GM23338 (cell line): Measurements from ENCODE around the gene ZCCHC14. TPM values are rescaled to one million over a fixed set of nuclear protein-coding genes. Genes with fewer than 3 reads are reported as not detected.

Experiments used
- ATAC-seq: fragments of 200-7000 bp; cut with Tn5 transposase; 3 replicates; pipeline ENCODE4 v1.9.1; 2020
- DNase-seq: peaks from one replicate; pipeline ENCODE4 v3.0.0-alpha.2; 2015; ENCODE audit warnings: low spot score
- H2AFZ ChIP-seq: fragments of 200-600 bp; sonication (generic); 2 replicates; pipeline ENCODE4 v1.8.0; 2016; ENCODE audit warnings: antibody characterized with exemption, mild to moderate bottlenecking, moderate library complexity
- H3F3A ChIP-seq: fragments of 200-600 bp; sonication (generic); replicated peaks from 2 replicates; pipeline ENCODE4 v1.8.0; 2017; ENCODE audit warnings: antibody characterized with exemption, mixed run types, low read depth
- H3K27ac ChIP-seq: fragments of 200-600 bp; sonication (generic); 2 replicates; pipeline ENCODE4 v1.6.1; 2016; ENCODE audit warnings: low read depth
- H3K27me3 ChIP-seq: fragments of 200-600 bp; sonication (generic); 2 replicates; pipeline ENCODE4 v1.8.0; 2016; ENCODE audit warnings: mild to moderate bottlenecking, mixed run types, moderate library complexity; ENCODE audit not compliant: insufficient read depth
- H3K36me3 ChIP-seq: fragments of 200-600 bp; sonication (generic); 2 replicates; pipeline ENCODE4 v1.8.0; 2016; ENCODE audit warnings: mild to moderate bottlenecking; ENCODE audit not compliant: insufficient read depth
- H3K4me1 ChIP-seq: fragments of 200-600 bp; sonication (generic); 2 replicates; pipeline ENCODE4 v1.8.0; 2016; ENCODE audit warnings: mild to moderate bottlenecking, moderate library complexity; ENCODE audit not compliant: insufficient read depth
- H3K4me2 ChIP-seq: fragments of 200-600 bp; sonication (generic); 2 replicates; pipeline ENCODE4 v1.7.1; 2017; ENCODE audit warnings: mixed run types
- H3K4me3 ChIP-seq: fragments of 200-600 bp; sonication (generic); 2 replicates; pipeline ENCODE4 v1.6.1; 2016; ENCODE audit warnings: mixed run types
- H3K79me2 ChIP-seq: fragments of 200-600 bp; sonication (generic); replicated peaks from 2 replicates; pipeline ENCODE4 v1.8.0; 2017; ENCODE audit warnings: mild to moderate bottlenecking; ENCODE audit not compliant: insufficient read depth
- H3K9me2 ChIP-seq: fragments of 200-600 bp; sonication (generic); 2 replicates; pipeline ENCODE4 v1.8.0; 2017; ENCODE audit not compliant: insufficient read depth
- H4K20me1 ChIP-seq: fragments of 200-600 bp; sonication (generic); replicated peaks from 2 replicates; pipeline ENCODE4 v1.8.0; 2017; ENCODE audit warnings: mild to moderate bottlenecking; ENCODE audit not compliant: insufficient read depth
- H3K27ac Mint-ChIP-seq: 2 replicates; pipeline ENCODE4 v1.8.0; 2020; ENCODE audit warnings: inconsistent platforms, mild to moderate bottlenecking, moderate library complexity, mixed read lengths
- H3K27me3 Mint-ChIP-seq: 3 replicates; pipeline ENCODE4 v1.8.0; 2022; ENCODE audit warnings: low read depth, mild to moderate bottlenecking, moderate library complexity, mixed read lengths, inconsistent platforms; ENCODE audit not compliant: insufficient read depth, poor library complexity
- H3K36me3 Mint-ChIP-seq: 3 replicates; pipeline ENCODE4 v1.8.0; 2021; ENCODE audit warnings: low read depth, mild to moderate bottlenecking, inconsistent platforms, moderate library complexity, mixed read lengths
- H3K4me1 Mint-ChIP-seq: 3 replicates; pipeline ENCODE4 v1.8.0; 2020; ENCODE audit warnings: mild to moderate bottlenecking, inconsistent platforms, mixed read lengths
- H3K4me3 Mint-ChIP-seq: 3 replicates; pipeline ENCODE4 v1.8.0; 2021; ENCODE audit warnings: moderate library complexity, mild to moderate bottlenecking, inconsistent platforms, mixed read lengths
- H3K9me3 Mint-ChIP-seq: 3 replicates; pipeline ENCODE4 v1.8.0; 2020; ENCODE audit warnings: moderate library complexity, mild to moderate bottlenecking, inconsistent platforms, mixed read lengths
- CREB1 ChIP-seq: fragments of 250-450 bp; sonication (Bioruptor Pico); IDR thresholded peaks from 2 replicates; pipeline ENCODE4 v1.5.0; 2020; ENCODE audit warnings: low read depth, mild to moderate bottlenecking, moderate library complexity
- CTCF ChIP-seq, 2 experiments: fragments of 200-600 bp in 1 of 2; sonication (generic) in 1 of 2; conservative IDR thresholded peaks; 2 replicates each; pipeline versions ENCODE4 v1.5.1 to v1.6.1; 2016 to 2017; ENCODE audit warnings: antibody characterized with exemption in 2 of 2, low read depth in 2 of 2, mild to moderate bottlenecking in 2 of 2, moderate library complexity in 1 of 2
- ETS1 ChIP-seq: IDR thresholded peaks from 2 replicates; pipeline ENCODE4 v1.6.1; 2016; ENCODE audit warnings: antibody characterized with exemption
- EZH2 ChIP-seq: fragments of 200-600 bp; sonication (generic); IDR thresholded peaks from one replicate; pipeline ENCODE4 v1.8.0; 2017; ENCODE audit warnings: antibody characterized with exemption, mild to moderate bottlenecking, low read depth; ENCODE audit not compliant: unreplicated experiment
- EZH2phosphoT487 ChIP-seq: fragments of 200-600 bp; sonication (generic); IDR thresholded peaks from one replicate; pipeline ENCODE4 v1.8.1; 2018; ENCODE audit warnings: antibody characterized with exemption; ENCODE audit not compliant: unreplicated experiment
- JUNB ChIP-seq: IDR thresholded peaks from one replicate; pipeline ENCODE4 v1.6.1; 2016; ENCODE audit warnings: antibody characterized with exemption; ENCODE audit not compliant: unreplicated experiment
- NANOG ChIP-seq: IDR thresholded peaks from 2 replicates; pipeline ENCODE4 v1.6.1; 2016; ENCODE audit warnings: antibody characterized with exemption, borderline replicate concordance
- POLR2AphosphoS5 ChIP-seq: IDR thresholded peaks from 2 replicates; pipeline ENCODE4 v1.6.1; 2016; ENCODE audit warnings: antibody characterized with exemption, low read depth
- STAT1 ChIP-seq: IDR thresholded peaks from one replicate; pipeline ENCODE4 v1.6.1; 2016; ENCODE audit warnings: antibody characterized with exemption; ENCODE audit not compliant: unreplicated experiment
- ZNF114 ChIP-seq: fragments of 250-450 bp; sonication (Bioruptor Pico); IDR thresholded peaks from 2 replicates; pipeline ENCODE4 v1.5.0; 2020; ENCODE audit warnings: mild to moderate bottlenecking, moderate library complexity
- ZNF331 ChIP-seq: fragments of 250-450 bp; sonication (Bioruptor Pico); IDR thresholded peaks from 2 replicates; pipeline ENCODE4 v1.5.0; 2020; ENCODE audit warnings: low read depth, mild to moderate bottlenecking, moderate library complexity
- polyA plus RNA-seq: library from polyadenylated mRNA; unstranded; fragments of >200 nt; fragmentation: Nextera tagmentation; extraction: Ambion mirVana; gene quantifications from 2 replicates; pipeline ENCODE4 v1.2.1, GENCODE V29; 2016
- total RNA-seq: library from RNA; depleted of rRNA; stranded (reverse); fragments of >200 nt; shearing (Covaris generic); gene quantifications from 2 replicates; pipeline ENCODE4 v1.2.3, GENCODE V29; 2014
- TF ChIP-seq, protein P1 (sequence below): IDR thresholded peaks from one replicate; pipeline ENCODE4 v1.6.1; 2018; ENCODE audit warnings: antibody characterized with exemption; ENCODE audit not compliant: unreplicated experiment
- TF ChIP-seq, protein P2 (sequence below): fragments of 250-450 bp; sonication (Bioruptor Pico); IDR thresholded peaks from 2 replicates; pipeline ENCODE4 v1.5.0; 2020; ENCODE audit warnings: mild to moderate bottlenecking, moderate library complexity

ZCCHC14 gene
- total and polyA plus RNA-seq, 2 experiments from 2014 or later = 6.8 to 22.4 TPM

DNA sequence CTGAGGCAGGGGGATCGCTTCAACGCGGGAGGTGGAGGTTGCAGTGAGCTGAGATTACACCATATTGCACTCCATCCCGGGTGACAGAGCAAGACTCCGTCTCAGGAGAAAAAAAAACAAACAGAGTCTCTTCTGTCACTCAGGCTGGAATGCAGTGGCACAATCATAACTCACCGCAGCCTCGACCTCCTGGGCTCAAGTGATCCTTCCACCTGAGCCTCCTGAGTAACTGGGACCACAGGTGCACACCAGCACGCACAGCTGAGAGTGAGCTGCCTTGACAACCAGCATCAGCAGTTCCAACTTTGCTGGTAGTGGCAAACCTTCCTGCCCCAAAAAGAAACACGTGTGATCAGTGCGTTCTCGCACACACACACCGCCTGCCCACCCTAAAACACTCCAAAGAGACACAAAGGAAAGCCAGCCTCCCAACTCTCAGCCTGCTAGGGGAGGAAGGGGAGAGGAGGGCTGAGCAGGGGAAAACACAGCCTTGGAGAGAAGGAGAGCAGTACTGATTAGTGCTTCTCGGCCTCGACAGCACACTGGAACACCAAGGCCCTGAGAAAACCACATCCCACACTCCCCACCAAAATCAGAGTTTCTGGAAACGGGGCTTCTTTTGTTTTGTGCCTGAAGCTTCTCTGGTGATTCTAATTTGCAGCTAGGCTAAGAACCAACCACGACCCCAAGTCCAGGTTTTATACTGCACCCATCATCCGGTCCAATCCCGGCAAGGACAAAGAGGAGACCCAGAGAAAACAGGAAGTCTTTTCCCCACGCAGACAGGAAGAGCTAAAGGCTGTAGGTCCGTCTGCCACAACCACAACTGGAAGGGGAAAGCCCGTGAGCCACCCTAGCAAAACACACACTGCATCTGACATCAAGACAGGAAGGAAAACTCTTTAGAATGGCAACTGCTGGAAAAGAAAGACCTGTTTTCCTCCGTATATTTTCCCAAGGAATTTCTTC is 28.8 kb downstream of the ZCCHC14 start:
- no peaks in the 10 kb centered on the region for H3K9me2 ChIP-seq
- H3K4me2 ChIP-seq = no peak overlapping the region
- DNase-seq = no peak
- no peaks in the 10 kb centered on the region for H3K36me3 ChIP-seq
- no peak overlapping the region for H3K4me3 ChIP-seq
- no peaks in the 10 kb centered on the region for H3K27me3 ChIP-seq
- peaks cover 36% of the 10 kb centered on the region for H3K4me1 Mint-ChIP-seq
- H2AFZ ChIP-seq = no peak overlapping the region
- H3K27ac Mint-ChIP-seq = peak overlapping the region; percentile 83; the same call in 1 of the 2 replicates
- no peaks in the 10 kb centered on the region for H3F3A ChIP-seq
- no peaks in the 10 kb centered on the region; the same call in 2 of the 3 replicates for H3K9me3 Mint-ChIP-seq
- TF ChIP-seq, protein P1, sequence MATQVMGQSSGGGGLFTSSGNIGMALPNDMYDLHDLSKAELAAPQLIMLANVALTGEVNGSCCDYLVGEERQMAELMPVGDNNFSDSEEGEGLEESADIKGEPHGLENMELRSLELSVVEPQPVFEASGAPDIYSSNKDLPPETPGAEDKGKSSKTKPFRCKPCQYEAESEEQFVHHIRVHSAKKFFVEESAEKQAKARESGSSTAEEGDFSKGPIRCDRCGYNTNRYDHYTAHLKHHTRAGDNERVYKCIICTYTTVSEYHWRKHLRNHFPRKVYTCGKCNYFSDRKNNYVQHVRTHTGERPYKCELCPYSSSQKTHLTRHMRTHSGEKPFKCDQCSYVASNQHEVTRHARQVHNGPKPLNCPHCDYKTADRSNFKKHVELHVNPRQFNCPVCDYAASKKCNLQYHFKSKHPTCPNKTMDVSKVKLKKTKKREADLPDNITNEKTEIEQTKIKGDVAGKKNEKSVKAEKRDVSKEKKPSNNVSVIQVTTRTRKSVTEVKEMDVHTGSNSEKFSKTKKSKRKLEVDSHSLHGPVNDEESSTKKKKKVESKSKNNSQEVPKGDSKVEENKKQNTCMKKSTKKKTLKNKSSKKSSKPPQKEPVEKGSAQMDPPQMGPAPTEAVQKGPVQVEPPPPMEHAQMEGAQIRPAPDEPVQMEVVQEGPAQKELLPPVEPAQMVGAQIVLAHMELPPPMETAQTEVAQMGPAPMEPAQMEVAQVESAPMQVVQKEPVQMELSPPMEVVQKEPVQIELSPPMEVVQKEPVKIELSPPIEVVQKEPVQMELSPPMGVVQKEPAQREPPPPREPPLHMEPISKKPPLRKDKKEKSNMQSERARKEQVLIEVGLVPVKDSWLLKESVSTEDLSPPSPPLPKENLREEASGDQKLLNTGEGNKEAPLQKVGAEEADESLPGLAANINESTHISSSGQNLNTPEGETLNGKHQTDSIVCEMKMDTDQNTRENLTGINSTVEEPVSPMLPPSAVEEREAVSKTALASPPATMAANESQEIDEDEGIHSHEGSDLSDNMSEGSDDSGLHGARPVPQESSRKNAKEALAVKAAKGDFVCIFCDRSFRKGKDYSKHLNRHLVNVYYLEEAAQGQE = no peak
- no peak for TF ChIP-seq ZNF331 (CRISPR knock-in tag)
- no peak for TF ChIP-seq EZH2
- no peak for TF ChIP-seq POLR2AphosphoS5
- TF ChIP-seq EZH2phosphoT487 = no peak
- TF ChIP-seq CTCF (conservative IDR thresholded peaks at IDR 0.05; ENCODE audit: low read depth in 2 of 2) = no peak
- TF ChIP-seq, protein P2, sequence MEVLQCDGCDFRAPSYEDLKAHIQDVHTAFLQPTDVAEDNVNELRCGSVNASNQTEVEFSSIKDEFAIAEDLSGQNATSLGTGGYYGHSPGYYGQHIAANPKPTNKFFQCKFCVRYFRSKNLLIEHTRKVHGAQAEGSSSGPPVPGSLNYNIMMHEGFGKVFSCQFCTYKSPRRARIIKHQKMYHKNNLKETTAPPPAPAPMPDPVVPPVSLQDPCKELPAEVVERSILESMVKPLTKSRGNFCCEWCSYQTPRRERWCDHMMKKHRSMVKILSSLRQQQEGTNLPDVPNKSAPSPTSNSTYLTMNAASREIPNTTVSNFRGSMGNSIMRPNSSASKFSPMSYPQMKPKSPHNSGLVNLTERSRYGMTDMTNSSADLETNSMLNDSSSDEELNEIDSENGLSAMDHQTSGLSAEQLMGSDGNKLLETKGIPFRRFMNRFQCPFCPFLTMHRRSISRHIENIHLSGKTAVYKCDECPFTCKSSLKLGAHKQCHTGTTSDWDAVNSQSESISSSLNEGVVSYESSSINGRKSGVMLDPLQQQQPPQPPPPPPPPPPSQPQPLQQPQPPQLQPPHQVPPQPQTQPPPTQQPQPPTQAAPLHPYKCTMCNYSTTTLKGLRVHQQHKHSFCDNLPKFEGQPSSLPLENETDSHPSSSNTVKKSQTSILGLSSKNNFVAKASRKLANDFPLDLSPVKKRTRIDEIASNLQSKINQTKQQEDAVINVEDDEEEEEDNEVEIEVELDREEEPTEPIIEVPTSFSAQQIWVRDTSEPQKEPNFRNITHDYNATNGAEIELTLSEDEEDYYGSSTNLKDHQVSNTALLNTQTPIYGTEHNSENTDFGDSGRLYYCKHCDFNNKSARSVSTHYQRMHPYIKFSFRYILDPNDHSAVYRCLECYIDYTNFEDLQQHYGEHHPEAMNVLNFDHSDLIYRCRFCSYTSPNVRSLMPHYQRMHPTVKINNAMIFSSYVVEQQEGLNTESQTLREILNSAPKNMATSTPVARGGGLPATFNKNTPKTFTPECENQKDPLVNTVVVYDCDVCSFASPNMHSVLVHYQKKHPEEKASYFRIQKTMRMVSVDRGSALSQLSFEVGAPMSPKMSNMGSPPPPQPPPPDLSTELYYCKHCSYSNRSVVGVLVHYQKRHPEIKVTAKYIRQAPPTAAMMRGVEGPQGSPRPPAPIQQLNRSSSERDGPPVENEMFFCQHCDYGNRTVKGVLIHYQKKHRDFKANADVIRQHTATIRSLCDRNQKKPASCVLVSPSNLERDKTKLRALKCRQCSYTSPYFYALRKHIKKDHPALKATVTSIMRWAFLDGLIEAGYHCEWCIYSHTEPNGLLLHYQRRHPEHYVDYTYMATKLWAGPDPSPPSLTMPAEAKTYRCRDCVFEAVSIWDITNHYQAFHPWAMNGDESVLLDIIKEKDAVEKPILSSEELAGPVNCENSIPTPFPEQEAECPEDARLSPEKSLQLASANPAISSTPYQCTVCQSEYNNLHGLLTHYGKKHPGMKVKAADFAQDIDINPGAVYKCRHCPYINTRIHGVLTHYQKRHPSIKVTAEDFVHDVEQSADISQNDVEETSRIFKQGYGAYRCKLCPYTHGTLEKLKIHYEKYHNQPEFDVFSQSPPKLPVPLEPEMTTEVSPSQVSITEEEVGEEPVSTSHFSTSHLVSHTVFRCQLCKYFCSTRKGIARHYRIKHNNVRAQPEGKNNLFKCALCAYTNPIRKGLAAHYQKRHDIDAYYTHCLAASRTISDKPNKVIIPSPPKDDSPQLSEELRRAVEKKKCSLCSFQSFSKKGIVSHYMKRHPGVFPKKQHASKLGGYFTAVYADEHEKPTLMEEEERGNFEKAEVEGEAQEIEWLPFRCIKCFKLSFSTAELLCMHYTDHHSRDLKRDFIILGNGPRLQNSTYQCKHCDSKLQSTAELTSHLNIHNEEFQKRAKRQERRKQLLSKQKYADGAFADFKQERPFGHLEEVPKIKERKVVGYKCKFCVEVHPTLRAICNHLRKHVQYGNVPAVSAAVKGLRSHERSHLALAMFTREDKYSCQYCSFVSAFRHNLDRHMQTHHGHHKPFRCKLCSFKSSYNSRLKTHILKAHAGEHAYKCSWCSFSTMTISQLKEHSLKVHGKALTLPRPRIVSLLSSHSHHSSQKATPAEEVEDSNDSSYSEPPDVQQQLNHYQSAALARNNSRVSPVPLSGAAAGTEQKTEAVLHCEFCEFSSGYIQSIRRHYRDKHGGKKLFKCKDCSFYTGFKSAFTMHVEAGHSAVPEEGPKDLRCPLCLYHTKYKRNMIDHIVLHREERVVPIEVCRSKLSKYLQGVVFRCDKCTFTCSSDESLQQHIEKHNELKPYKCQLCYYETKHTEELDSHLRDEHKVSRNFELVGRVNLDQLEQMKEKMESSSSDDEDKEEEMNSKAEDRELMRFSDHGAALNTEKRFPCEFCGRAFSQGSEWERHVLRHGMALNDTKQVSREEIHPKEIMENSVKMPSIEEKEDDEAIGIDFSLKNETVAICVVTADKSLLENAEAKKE (CRISPR knock-in tag) = no peak
- TF ChIP-seq STAT1 = no peak
- no peak for TF ChIP-seq CREB1 (CRISPR knock-in tag)
- TF ChIP-seq NANOG = no peak
- TF ChIP-seq JUNB = no peak
- no peak for TF ChIP-seq ZNF114 (CRISPR knock-in tag)
- no peak for TF ChIP-seq ETS1
- ATAC-seq = no peak
- no peak overlapping the region for H3K4me3 Mint-ChIP-seq
- H3K79me2 ChIP-seq = peaks cover 78% of the 10 kb centered on the region
- peak overlapping the region; percentile 79 for H3K27ac ChIP-seq
- peaks cover 15% of the 10 kb centered on the region for H4K20me1 ChIP-seq
- H3K36me3 Mint-ChIP-seq = peaks cover under 1% of the 10 kb centered on the region; the same call in 2 of the 3 replicates
- H3K4me1 ChIP-seq = 0 out of 2 replicates have a peak, but pooled peaks cover 5% of the 10 kb centered on the region
- peaks cover 7% of the 10 kb centered on the region for H3K27me3 Mint-ChIP-seq
